Right ventricle myocardium superior (tissue), 1 donor: ENCODE data around the gene HOXA1. TPM values are rescaled to one million over a fixed set of nuclear protein-coding genes. Genes with fewer than 3 reads are reported as not detected.
"Not testable (repeated sequence)": the region's sequence is repeated elsewhere in the genome, so short reads cannot be mapped to it uniquely, and the experiment has no call there.

Source experiments
- ATAC-seq: fragments of 200-7000 bp; cut with Tn5 transposase; one replicate; pipeline ENCODE4 v1.9.1; 2020; ENCODE audit warnings: mild to moderate bottlenecking; ENCODE audit not compliant: poor library complexity
- DNase-seq: peaks from one replicate; pipeline ENCODE4 v3.0.0-alpha.2; 2020
- intact Hi-C: fragments of 100-400 bp; cut with DNase I; formaldehyde crosslinking; loops from one replicate; pipeline ENCODE4 v1.11.2; 2022
- total RNA-seq: library from RNA; stranded (reverse); fragmentation: NEBNext Ultra II Directional; extraction: Animal tissue kit (Norgen Biotek cat#: 25700); gene quantifications from one replicate; pipeline ENCODE4 v1.2.1, GENCODE V29; 2021
- donor health status: DM: no; HTN: yes; CAD: no; lungs with severe emphysema.

The HOXA1 gene
- total RNA-seq, 1 donor from 2014 or later: 0.13 TPM

GRCh38 chr7:27079234-27079975, 16.4 kb downstream of the HOXA1 start:
- DNase-seq: no peak
- intact Hi-C loops: no loop called here
- ATAC-seq: no peak

GRCh38 chr7:27078616-27079233, 17.1 kb downstream of the HOXA1 start:
- DNase-seq (no peak), ATAC-seq (no peak)
- intact Hi-C loops: no loop called here

- ATAC-seq (no peak), DNase-seq (no peak)
- intact Hi-C loops: no loop called here
Observed at GRCh38 chr7:27073076-27073475, 22.7 kb downstream of the HOXA1 start.

GRCh38 chr7:27071622-27072390, 24.0 kb downstream of the HOXA1 start:
- intact Hi-C loops: no loop called here
- ATAC-seq: no peak
- DNase-seq: no peak

- intact Hi-C loops: no loop called here
- DNase-seq: no peak
- ATAC-seq: no peak
Observed at GRCh38 chr7:27068259-27068658, 27.5 kb downstream of the HOXA1 start.

GRCh38 chr7:27066148-27066547, 29.7 kb downstream of the HOXA1 start:
- intact Hi-C loops: no loop called here
- DNase-seq (no peak), ATAC-seq (no peak)

GRCh38 chr7:27065709-27066108, 30.1 kb downstream of the HOXA1 start:
- DNase-seq: no peak
- no peak for ATAC-seq
- intact Hi-C loops: no loop called here

GRCh38 chr7:27064661-27065060, 31.1 kb downstream of the HOXA1 start:
- DNase-seq (no peak), ATAC-seq (no peak)
- intact Hi-C loops: no loop called here

- ATAC-seq (no peak), DNase-seq (no peak)
- intact Hi-C loops: no loop called here
Observed at GRCh38 chr7:27064159-27064558, 31.6 kb downstream of the HOXA1 start.

- DNase-seq (no peak), ATAC-seq (no peak)
- intact Hi-C loops: no loop called here
Observed at GRCh38 chr7:27062946-27063345, 32.9 kb downstream of the HOXA1 start.

- intact Hi-C loops: no loop called here
- ATAC-seq (no peak), DNase-seq (no peak)
Observed at GRCh38 chr7:27053153-27053552, 42.6 kb downstream of the HOXA1 start.

- DNase-seq: no peak
- intact Hi-C loops: no loop called here
- no peak for ATAC-seq
Observed at GRCh38 chr7:27051451-27051850, 44.3 kb downstream of the HOXA1 start.

- intact Hi-C loops: no loop called here
- ATAC-seq (no peak), DNase-seq (no peak)
Observed at GRCh38 chr7:27048438-27048837, 47.4 kb downstream of the HOXA1 start.

- DNase-seq: no peak
- intact Hi-C loops: no loop called here
- no peak for ATAC-seq
Observed at GRCh38 chr7:27046854-27047549, 48.8 kb downstream of the HOXA1 start.

GRCh38 chr7:27045972-27046371, 49.8 kb downstream of the HOXA1 start:
- intact Hi-C loops, ATAC-seq, DNase-seq: not testable (repeated sequence)

- ATAC-seq, intact Hi-C loops, DNase-seq: not testable (repeated sequence)
Observed at GRCh38 chr7:27045066-27045465, 50.7 kb downstream of the HOXA1 start.
